ENCODE results near the gene MOCS3. TPM values are rescaled to one million over a fixed set of nuclear protein-coding genes. Genes with fewer than 3 reads are reported as not detected.

Gene MOCS3
- total and polyA plus RNA-seq, 2 donors (not counting 1 experiment from before 2014, with no cell fraction given) = 0.91 to 7.6 TPM

- Mint-ChIP-seq H3K9me3 (ENCODE audit: insufficient read depth) (no peaks in the 10 kb centered on the region), H3K27ac (peak overlapping the region; percentile 99), H3K27me3 (no peaks in the 10 kb centered on the region), H3K4me3 (peak overlapping the region; percentile 91), H3K4me1 (peaks cover 33% of the 10 kb centered on the region)
- intact Hi-C loops (cut with micrococcal nuclease) = loop anchor here (5.0 kb wide), 1 partner anchor 815 kb away; no protein-coding TSS in a partner anchor
- Histone ChIP-seq H2AFZ (ENCODE audit: insufficient read depth, low read depth, low read length, poor library complexity, severe bottlenecking) (peak overlapping the region; percentile 75), H3K27ac (ENCODE audit: low read length in 2 of 2) (peak overlapping the region; percentile 94 to 100), H4K20me1 (ENCODE audit: control insufficient read depth, insufficient read depth, low read length, poor library complexity, severe bottlenecking) (peaks cover 14% of the 10 kb centered on the region), H3K4me3 (ENCODE audit: control extremely low read depth in 1 of 5, extremely low read depth in 1 of 5, insufficient read depth in 1 of 5, low read depth in 2 of 5, low read length in 4 of 5) (peak overlapping the region; percentile 6 to 79 (median 68)), H3K79me2 (ENCODE audit: control insufficient read depth, insufficient read depth, low read length) (peaks cover 34% of the 10 kb centered on the region), H3K4me1 (ENCODE audit: control insufficient read depth in 2 of 2, insufficient read depth in 2 of 2, low read length in 2 of 2) (peaks cover 24 to 27% of the 10 kb centered on the region in 2 donors), H3K27me3 (replicated peaks in 1 of 4; ENCODE audit: control extremely low read depth in 1 of 4, control insufficient read depth in 3 of 4, insufficient read depth in 4 of 4, low read length in 3 of 4) (no peaks in the 10 kb centered on the region), H3K4me2 (replicated peaks; ENCODE audit: low read depth, low read length, poor library complexity, severe bottlenecking) (peak overlapping the region; percentile 79), H3K9me3 (ENCODE audit: control extremely low read depth in 1 of 3, control insufficient read depth in 2 of 3, insufficient read depth in 1 of 3, low read length in 2 of 3) (no peaks in the 10 kb centered on the region), H3K36me3 (replicated peaks in 1 of 2; ENCODE audit: control extremely low read depth in 1 of 2, control insufficient read depth in 1 of 2, extremely low read depth in 1 of 2, insufficient read depth in 2 of 2, low read length in 1 of 2) (peaks cover 0 to 48% of the 10 kb centered on the region in 2 experiments), H3K9ac (ENCODE audit: low read length) (peak overlapping the region; percentile 94)
- TF ChIP-seq EZH2 (IDR thresholded peaks at IDR 0.05; ENCODE audit: borderline replicate concordance, insufficient read depth, low read depth, low read length, poor library complexity, severe bottlenecking) = no peak
- 64% methylated on average over 5 of the region's 6 CpGs for WGBS (ENCODE audit: insufficient coverage)
- DNase-seq (no peak), ATAC-seq (ENCODE audit: low read depth) (no peak)
- ChIA-PET POLR2A (interaction anchor here (0.6 to 4.9 kb wide), 15 partner anchors 9 to 529 kb away, joined by 3 to 123 read pairs (median 6); partner anchors contain the start of genes BCAS4, DPM1, MOCS3 and PARD6B), CTCF (interaction anchor here (0.9 to 16.7 kb wide), 13 partner anchors 9 to 568 kb away, joined by 3 to 390 read pairs (median 4); partner anchors contain the start of genes BCAS4, DPM1 and MOCS3)
Measured at GRCh38 chr20:50932016-50932485, 26.6 kb upstream of the MOCS3 start.

GRCh38 chr20:50932691-50933280, 25.8 kb upstream of the MOCS3 start:
- no peak overlapping the region for H3K4me3 ChIP-seq (ENCODE audit: control extremely low read depth in 1 of 5, extremely low read depth in 1 of 5, insufficient read depth in 1 of 5, low read depth in 2 of 5, low read length in 4 of 5)
- H3K27me3 ChIP-seq (replicated peaks in 1 of 4; ENCODE audit: control extremely low read depth in 1 of 4, control insufficient read depth in 3 of 4, insufficient read depth in 4 of 4, low read length in 3 of 4) = no peaks in the 10 kb centered on the region
- DNase-seq (no peak), ATAC-seq (ENCODE audit: low read depth) (no peak)
- peaks cover 26% of the 10 kb centered on the region for H3K79me2 ChIP-seq (ENCODE audit: control insufficient read depth, insufficient read depth, low read length)
- Mint-ChIP-seq H3K4me1 (peaks cover 28% of the 10 kb centered on the region), H3K27me3 (no peaks in the 10 kb centered on the region), H3K9me3 (ENCODE audit: insufficient read depth) (no peaks in the 10 kb centered on the region), H3K27ac (peak overlapping the region; percentile 99), H3K4me3 (peak overlapping the region; percentile 91)
- WGBS (ENCODE audit: insufficient coverage) = no CpG with 5 or more reads among the region's 1 CpG
- POLR2A ChIA-PET = interaction anchor here (4.9 kb wide), 1 partner anchor 140 kb away, joined by 123 read pairs; the partner anchor contains the start of gene BCAS4
- no peak overlapping the region for H3K9ac ChIP-seq (ENCODE audit: low read length)
- peak overlapping the region in 1 of 2 donors; percentile 100 for H3K27ac ChIP-seq (ENCODE audit: low read length in 2 of 2)
- H3K4me1 ChIP-seq (ENCODE audit: control insufficient read depth in 2 of 2, insufficient read depth in 2 of 2, low read length in 2 of 2) = peaks cover 24% of the 10 kb centered on the region in 2 donors
- TF ChIP-seq EZH2 (IDR thresholded peaks at IDR 0.05; ENCODE audit: borderline replicate concordance, insufficient read depth, low read depth, low read length, poor library complexity, severe bottlenecking) = no peak
- no peak for TF ChIP-seq CTCF (IDR thresholded peaks at IDR 0.05)
- H3K36me3 ChIP-seq (replicated peaks in 1 of 2; ENCODE audit: control extremely low read depth in 1 of 2, control insufficient read depth in 1 of 2, extremely low read depth in 1 of 2, insufficient read depth in 2 of 2, low read length in 1 of 2) = peaks cover 0 to 41% of the 10 kb centered on the region in 2 experiments
- no peaks in the 10 kb centered on the region for H3K9me3 ChIP-seq (ENCODE audit: control extremely low read depth in 1 of 3, control insufficient read depth in 2 of 3, insufficient read depth in 1 of 3, low read length in 2 of 3)
- no peak overlapping the region for H3K4me2 ChIP-seq (replicated peaks; ENCODE audit: low read depth, low read length, poor library complexity, severe bottlenecking)
- peaks cover 14% of the 10 kb centered on the region for H4K20me1 ChIP-seq (ENCODE audit: control insufficient read depth, insufficient read depth, low read length, poor library complexity, severe bottlenecking)
- H2AFZ ChIP-seq (ENCODE audit: insufficient read depth, low read depth, low read length, poor library complexity, severe bottlenecking) = no peak overlapping the region
- intact Hi-C loops (cut with micrococcal nuclease) = loop anchor here (5.0 kb wide), 1 partner anchor 815 kb away; no protein-coding TSS in a partner anchor
- CTCF ChIA-PET = interaction anchor here (3.1 to 16.7 kb wide), 2 partner anchors 25 to 138 kb away, joined by 31 to 390 read pairs; partner anchors contain the start of genes BCAS4, DPM1 and MOCS3

Data from B cell (primary cell).